H1 (cell line): ENCODE measurements around the gene NNMT. TPM values are rescaled to one million over a fixed set of nuclear protein-coding genes. Genes with fewer than 3 reads are reported as not detected.

ENCODE experiments used
- CTCF ChIA-PET: fragments of 300-600 bp; sonication (Branson Sonifier 250); formaldehyde crosslinking; loops from one replicate; lab custom pipeline; 2021; ENCODE audit not compliant: partially characterized antibody; lab: Charles Lee
- POLR2A ChIA-PET: fragments of 300-600 bp; sonication (Branson Sonifier 250); formaldehyde crosslinking; loops from one replicate; lab custom pipeline; 2021; ENCODE audit warnings: inconsistent platforms; ENCODE audit not compliant: partially characterized antibody; lab: Charles Lee
- DNase-seq, 2 experiments: peaks; one replicate each; pipeline versions ENCODE4 v3.0.0 to v3.0.0-alpha.2; 2010 to 2022; ENCODE audit warnings: low spot score in 2 of 2, low read depth in 1 of 2, mixed read lengths in 1 of 2
- FAIRE-seq: peaks from 2 replicates; lab custom pipeline; 2011; peaks lifted over from hg19 to GRCh38; lab: Jason Lieb, UNC
- H2AFZ ChIP-seq: 2 replicates; pipeline ENCODE4 v1.8.1; 2012; ENCODE audit warnings: low read length, inconsistent platforms
- H2AK5ac ChIP-seq: 2 replicates; pipeline ENCODE4 v1.6.1; 2013; ENCODE audit warnings: low read depth, low read length
- H2BK120ac ChIP-seq: replicated peaks from 2 replicates; pipeline ENCODE3; 2013; ENCODE audit warnings: low read depth, low read length, inconsistent platforms
- H2BK12ac ChIP-seq: 2 replicates; pipeline ENCODE4 v1.6.1; 2013; ENCODE audit warnings: low read depth, low read length
- H2BK15ac ChIP-seq: 2 replicates; pipeline ENCODE4 v1.6.1; 2013; ENCODE audit warnings: low read length
- H2BK20ac ChIP-seq: 2 replicates; pipeline ENCODE4 v1.6.1; 2013; ENCODE audit warnings: low read length
- H2BK5ac ChIP-seq: 2 replicates; pipeline ENCODE4 v1.6.1; 2013; ENCODE audit warnings: low read depth, low read length
- H3K14ac ChIP-seq: 2 replicates; pipeline ENCODE4 v1.6.1; 2013; ENCODE audit warnings: inconsistent platforms; ENCODE audit not compliant: insufficient read length
- H3K18ac ChIP-seq: 2 replicates; pipeline ENCODE4 v1.6.1; 2013; ENCODE audit warnings: low read length; ENCODE audit errors: extremely low read depth
- H3K23ac ChIP-seq: 2 replicates; pipeline ENCODE4 v1.6.1; 2013; ENCODE audit warnings: inconsistent platforms; ENCODE audit not compliant: insufficient read length
- H3K23me2 ChIP-seq: 2 replicates; pipeline ENCODE4 v1.6.1; 2013; ENCODE audit warnings: low read depth, low read length
- H3K27ac ChIP-seq: 2 replicates; pipeline ENCODE4 v1.6.1; 2011; ENCODE audit warnings: low read depth, low read length, inconsistent platforms
- H3K27me3 ChIP-seq, 4 experiments: replicated peaks in 1 of 4; 1 replicate in 1 of 4; 2 replicates in 3 of 4; pipeline versions ENCODE4 v1.6.1 to v1.8.1; 2011 to 2013; ENCODE audit warnings: low read length in 3 of 4, mild to moderate bottlenecking in 3 of 4, inconsistent platforms in 2 of 4, mixed read lengths in 2 of 4, moderate library complexity in 1 of 4; ENCODE audit not compliant: control insufficient read depth in 3 of 4, insufficient read depth in 3 of 4; ENCODE audit errors: extremely low read depth in 1 of 4
- H3K36me3 ChIP-seq, 4 experiments: 2 replicates each; pipeline versions ENCODE4 v1.6.1 to v1.8.1; 2011 to 2013; ENCODE audit warnings: mild to moderate bottlenecking in 4 of 4, low read length in 3 of 4, moderate library complexity in 2 of 4, control low read depth in 1 of 4, inconsistent platforms in 1 of 4; ENCODE audit not compliant: insufficient read depth in 4 of 4, control insufficient read depth in 2 of 4
- H3K4ac ChIP-seq: replicated peaks from 2 replicates; pipeline ENCODE3; 2013; ENCODE audit warnings: low read length, low read depth, mixed read lengths, inconsistent platforms; ENCODE audit not compliant: insufficient read length
- H3K4me1 ChIP-seq, 4 experiments: replicated peaks in 1 of 4; 1 replicate in 1 of 4; 2 replicates in 3 of 4; pipeline versions ENCODE4 v1.6.1 to v1.8.1; 2011 to 2013; ENCODE audit warnings: low read length in 3 of 4, inconsistent platforms in 2 of 4, mixed read lengths in 1 of 4; ENCODE audit not compliant: insufficient read depth in 4 of 4, control insufficient read depth in 3 of 4
- H3K4me2 ChIP-seq, 2 experiments: 2 replicates each; pipeline versions ENCODE4 v1.6.1 to v1.8.1; 2011 to 2013; ENCODE audit warnings: low read depth in 2 of 2, low read length in 2 of 2, control low read depth in 1 of 2, inconsistent platforms in 1 of 2, mild to moderate bottlenecking in 1 of 2; ENCODE audit not compliant: insufficient read depth in 1 of 2
- H3K4me3 ChIP-seq, 4 experiments: fragments of 200-600, 300-600 bp in 1 of 4; sonication (generic), shearing (Covaris generic), sonication (Bioruptor Twin) in 1 of 4; 2 replicates each; pipeline versions ENCODE4 v1.5.1 to v1.8.1; 2011 to 2016; ENCODE audit warnings: low read length in 4 of 4, low read depth in 3 of 4, control low read depth in 2 of 4, inconsistent platforms in 2 of 4, mild to moderate bottlenecking in 2 of 4, mixed read lengths in 1 of 4, moderate library complexity in 1 of 4; ENCODE audit not compliant: insufficient read depth in 2 of 4; ENCODE audit errors: extremely low read depth in 1 of 4
- H3K56ac ChIP-seq: replicated peaks from 2 replicates; pipeline ENCODE3; 2013; ENCODE audit warnings: low read depth, mild to moderate bottlenecking, mixed read lengths, low read length, inconsistent platforms; ENCODE audit not compliant: insufficient read length
- H3K79me1 ChIP-seq: 2 replicates; pipeline ENCODE4 v1.6.1; 2013; ENCODE audit warnings: low read depth, low read length, control low read depth
- H3K79me2 ChIP-seq, 2 experiments: 2 replicates each; pipeline versions ENCODE4 v1.6.1 to v1.8.1; 2012 to 2013; ENCODE audit warnings: low read length in 2 of 2, mild to moderate bottlenecking in 2 of 2, inconsistent platforms in 1 of 2; ENCODE audit not compliant: insufficient read depth in 2 of 2, control insufficient read depth in 1 of 2
- H3K9ac ChIP-seq, 4 experiments: replicated peaks in 1 of 4; 1 replicate in 1 of 4; 2 replicates in 3 of 4; pipeline versions ENCODE4 v1.6.1 to v1.8.1; 2011 to 2013; ENCODE audit warnings: low read depth in 3 of 4, low read length in 3 of 4, control low read depth in 2 of 4, mild to moderate bottlenecking in 2 of 4, moderate library complexity in 2 of 4, inconsistent platforms in 1 of 4; ENCODE audit errors: extremely low read depth in 1 of 4
- H3K9me3 ChIP-seq, 2 experiments: 2 replicates each; pipeline versions ENCODE4 v1.6.1 to v1.8.1; 2012 to 2013; ENCODE audit warnings: mild to moderate bottlenecking in 2 of 2, moderate library complexity in 2 of 2, control low read depth in 1 of 2, inconsistent platforms in 1 of 2, low read depth in 1 of 2, low read length in 1 of 2, mixed read lengths in 1 of 2; ENCODE audit not compliant: insufficient read depth in 2 of 2
- H4K20me1 ChIP-seq, 2 experiments: replicated peaks in 1 of 2; 2 replicates each; pipeline versions ENCODE3 to v1.8.1; 2011 to 2013; ENCODE audit warnings: inconsistent platforms in 2 of 2, low read length in 2 of 2, mild to moderate bottlenecking in 1 of 2; ENCODE audit not compliant: insufficient read depth in 2 of 2, control insufficient read depth in 1 of 2
- H4K5ac ChIP-seq: 2 replicates; pipeline ENCODE4 v1.6.1; 2013; ENCODE audit warnings: low read length, low read depth, mixed read lengths, inconsistent platforms; ENCODE audit not compliant: insufficient read length
- H4K8ac ChIP-seq: 2 replicates; pipeline ENCODE4 v1.8.0; 2013; ENCODE audit warnings: mild to moderate bottlenecking, moderate library complexity, low read length, inconsistent platforms; ENCODE audit not compliant: insufficient read depth; ENCODE audit errors: extremely low read depth
- H4K91ac ChIP-seq: replicated peaks from 2 replicates; pipeline ENCODE3; 2013; ENCODE audit warnings: low read length, mixed read lengths, inconsistent platforms; ENCODE audit not compliant: insufficient read length
- ATF3 ChIP-seq: IDR thresholded peaks from 2 replicates; pipeline ENCODE4 v1.6.1; 2011; ENCODE audit warnings: low read depth, mild to moderate bottlenecking, low read length; ENCODE audit not compliant: insufficient read depth
- BRCA1 ChIP-seq: IDR thresholded peaks from 2 replicates; pipeline ENCODE4 v1.6.1; 2012; ENCODE audit warnings: low read depth, low read length, improper control_type of control experiment
- FOSL1 ChIP-seq: IDR thresholded peaks from 2 replicates; pipeline ENCODE4 v1.6.1; 2011; ENCODE audit warnings: mild to moderate bottlenecking, low read depth, low read length, moderate library complexity; ENCODE audit not compliant: insufficient read depth
- NANOG ChIP-seq: IDR thresholded peaks from 2 replicates; pipeline ENCODE4 v1.6.1; 2011; ENCODE audit warnings: low read length, low read depth, mild to moderate bottlenecking, inconsistent platforms; ENCODE audit not compliant: insufficient read depth, poor library complexity, severe bottlenecking
- POLR2A ChIP-seq, 2 experiments: IDR thresholded peaks; 1 replicate in 1 of 2; 2 replicates in 1 of 2; pipeline ENCODE4 v1.6.1; 2011; ENCODE audit warnings: low read depth in 2 of 2, low read length in 2 of 2, mild to moderate bottlenecking in 2 of 2; ENCODE audit errors: control extremely low read depth in 1 of 2
- RAD21 ChIP-seq, 2 experiments: IDR thresholded peaks in 1 of 2; conservative IDR thresholded peaks in 1 of 2; 2 replicates each; pipeline ENCODE4 v1.6.1; 2011; ENCODE audit warnings: low read depth in 2 of 2, low read length in 2 of 2, improper control_type of control experiment in 1 of 2, inconsistent platforms in 1 of 2, mild to moderate bottlenecking in 1 of 2, moderate library complexity in 1 of 2
- RBBP5 ChIP-seq: IDR thresholded peaks from 2 replicates; pipeline ENCODE4 v1.7.1; 2012; ENCODE audit warnings: low read depth, mild to moderate bottlenecking, inconsistent platforms, low read length, moderate library complexity, borderline replicate concordance
- RXRA ChIP-seq: IDR thresholded peaks from 2 replicates; pipeline ENCODE4 v1.6.1; 2011; ENCODE audit warnings: low read depth, mild to moderate bottlenecking, low read length, moderate library complexity; ENCODE audit not compliant: insufficient read depth
- SIX5 ChIP-seq: IDR thresholded peaks from 2 replicates; pipeline ENCODE4 v1.6.1; 2011; ENCODE audit warnings: mild to moderate bottlenecking, low read depth, low read length
- SP2 ChIP-seq: IDR thresholded peaks from 2 replicates; pipeline ENCODE4 v1.6.1; 2012; ENCODE audit warnings: mild to moderate bottlenecking, low read length, inconsistent platforms
- SRF ChIP-seq: IDR thresholded peaks from 2 replicates; pipeline ENCODE4 v1.6.1; 2011; ENCODE audit warnings: mild to moderate bottlenecking, low read depth, low read length, moderate library complexity
- TAF7 ChIP-seq: optimal IDR thresholded peaks from 2 replicates; pipeline ENCODE3; 2011; ENCODE audit warnings: low read depth, mild to moderate bottlenecking, inconsistent platforms, low read length, moderate library complexity, borderline replicate concordance
- ZNF274 ChIP-seq: IDR thresholded peaks from 2 replicates; pipeline ENCODE4 v1.7.0; 2012; ENCODE audit warnings: low read length, borderline replicate concordance; ENCODE audit errors: extremely low read depth
- WGBS, 2 experiments: shearing (Covaris generic) in 1 of 2; methylation state at CpG; one replicate each; pipeline versions ENCODE4 v1.1.6 to v1.1.7; 2013 to 2015; ENCODE audit warnings: low lambda C conversion rate in 2 of 2, mixed read lengths in 2 of 2, inconsistent platforms in 1 of 2, low coverage in 1 of 2, missing lambda C conversion rate in 1 of 2; ENCODE audit not compliant: insufficient replicate concordance in 2 of 2, insufficient coverage in 1 of 2, insufficient read length in 1 of 2; ENCODE audit errors: extremely low coverage in 1 of 2, missing lambda C conversion rate in 1 of 2; 5-methylcytosine and 5-hydroxymethylcytosine counted together
- polyA plus RNA-seq, 7 experiments: library from polyadenylated mRNA; depleted of rRNA in 3 of 7; stranded (reverse) in 5 of 7; unstranded in 2 of 7; fragments of >200 nt in 5 of 7; fragments of 200-250 nt in 2 of 7; gene quantifications; 1 replicate in 5 of 7; 2 replicates in 1 of 7; 4 replicates in 1 of 7; pipeline versions ENCODE4 v1.2.1 to v1.2.3, GENCODE V29; 2011 to 2013; ENCODE audit warnings: missing spikeins in 2 of 7, mixed read lengths in 2 of 7
- total RNA-seq: library from RNA; stranded (reverse); fragmentation: NEBNext Ultra II Directional; extraction: Animal tissue kit (Norgen Biotek cat#: 25700); gene quantifications from 2 replicates; pipeline ENCODE4 v1.2.1, GENCODE V29; 2021

Gene NNMT
- total and polyA plus RNA-seq, 2 of the 8 experiments (the other 6 are each of a cell fraction or from before 2014, with no cell fraction given): not detected

GRCh38 chr11:114283422-114283821 is 12.8 kb upstream of the NNMT start:
- no peak overlapping the region for H3K14ac ChIP-seq
- no peak overlapping the region for H2AFZ ChIP-seq
- H3K79me1 ChIP-seq: no peaks in the 10 kb centered on the region
- no peak overlapping the region for H3K4me3 ChIP-seq
- H3K79me2 ChIP-seq: no peaks in the 10 kb centered on the region
- H3K36me3 ChIP-seq: no peaks in the 10 kb centered on the region
- TF ChIP-seq SIX5 (no peak), SRF (no peak), FOSL1 (no peak), ZNF274 (no peak), RXRA (no peak), POLR2A (IDR thresholded peaks at IDR 0.05; ENCODE audit: control extremely low read depth in 1 of 2, low read depth in 2 of 2, low read length in 2 of 2) (no peak), RBBP5 (no peak), RAD21 (IDR thresholded peaks at IDR 0.05 in 1 of 2, conservative IDR thresholded peaks at IDR 0.05 in 1 of 2; ENCODE audit: low read depth in 2 of 2, low read length in 2 of 2) (no peak), TAF7 (no peak), NANOG (no peak), ATF3 (no peak), SP2 (no peak), BRCA1 (no peak)
- ChIA-PET POLR2A (no interaction called here), CTCF (interaction anchor here (1.0 to 1.3 kb wide), 3 partner anchors 28 to 112 kb away, joined by 3 read pairs; no protein-coding TSS in a partner anchor)
- H4K20me1 ChIP-seq: no peaks in the 10 kb centered on the region
- no peak overlapping the region for H3K27ac ChIP-seq
- H2AK5ac ChIP-seq: no peak overlapping the region
- no peak for FAIRE-seq
- no peak overlapping the region for H3K23ac ChIP-seq
- no peak overlapping the region for H3K18ac ChIP-seq
- no peak overlapping the region for H3K4me2 ChIP-seq
- H2BK12ac ChIP-seq: no peak overlapping the region
- H2BK15ac ChIP-seq: no peak overlapping the region
- no peak overlapping the region for H3K4ac ChIP-seq
- H4K5ac ChIP-seq: no peak overlapping the region
- no peak overlapping the region for H3K56ac ChIP-seq
- 95% methylated on average over 3 of the region's 3 CpGs; no CpG with 5 or more reads in 1 of the 2 experiments for WGBS, 2 experiments
- peaks cover 0 to 4% (median 0%) of the 10 kb centered on the region in 4 experiments; a peak in 2 of 7 replicates for H3K4me1 ChIP-seq
- DNase-seq: no peak
- H3K9ac ChIP-seq: no peak overlapping the region
- H3K23me2 ChIP-seq: no peaks in the 10 kb centered on the region
- no peak overlapping the region for H4K91ac ChIP-seq
- H2BK5ac ChIP-seq: no peak overlapping the region
- no peaks in the 10 kb centered on the region for H3K9me3 ChIP-seq
- H2BK20ac ChIP-seq: no peak overlapping the region
- no peak overlapping the region for H2BK120ac ChIP-seq
- H4K8ac ChIP-seq: no peak overlapping the region
- no peaks in the 10 kb centered on the region for H3K27me3 ChIP-seq
